ENCODE results near the gene ZNF804B. TPM values are rescaled to one million over a fixed set of nuclear protein-coding genes. Genes with fewer than 3 reads are reported as not detected.

The ZNF804B gene
- total and polyA plus RNA-seq, 9 of the 15 experiments (the other 6 are each of a cell fraction or from before 2014, with no cell fraction given): 0.04 to 0.22 (median 0.09) TPM; not detected in 6

DNA sequence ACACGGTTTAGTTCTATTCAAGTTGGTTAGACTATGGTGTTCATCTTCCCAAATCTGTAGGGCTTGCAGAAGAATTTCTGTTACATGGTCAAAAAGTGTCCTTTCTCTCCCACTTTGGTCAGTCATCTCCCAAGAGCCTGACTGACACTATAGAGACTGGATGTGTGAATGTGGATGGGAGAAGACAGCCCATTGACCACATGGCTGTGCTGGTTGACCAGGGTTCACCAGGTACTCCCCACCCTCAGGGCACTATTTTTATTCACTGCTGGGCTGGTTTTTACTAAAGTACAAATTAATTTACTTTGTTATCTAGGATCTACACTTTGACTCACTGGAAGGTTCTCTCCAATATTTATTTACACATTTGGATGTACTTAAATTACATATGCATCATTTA, 2.3 kb downstream of the ZNF804B start (continued):
- 0 out of 2 replicates have a peak, but pooled peaks have one; percentile 3 for TF ChIP-seq REST (IDR thresholded peaks at IDR 0.05; ENCODE audit: borderline replicate concordance)
- no peak for TF ChIP-seq REST (CRISPR knock-in tag; IDR thresholded peaks at IDR 0.05; ENCODE audit: low read depth)
- TF ChIP-seq ZNF253 (CRISPR knock-in tag; conservative IDR thresholded peaks at IDR 0.05): no peak
- no peak for TF ChIP-seq TEAD1 (CRISPR knock-in tag; IDR thresholded peaks at IDR 0.05)
- TF ChIP-seq, protein P1, sequence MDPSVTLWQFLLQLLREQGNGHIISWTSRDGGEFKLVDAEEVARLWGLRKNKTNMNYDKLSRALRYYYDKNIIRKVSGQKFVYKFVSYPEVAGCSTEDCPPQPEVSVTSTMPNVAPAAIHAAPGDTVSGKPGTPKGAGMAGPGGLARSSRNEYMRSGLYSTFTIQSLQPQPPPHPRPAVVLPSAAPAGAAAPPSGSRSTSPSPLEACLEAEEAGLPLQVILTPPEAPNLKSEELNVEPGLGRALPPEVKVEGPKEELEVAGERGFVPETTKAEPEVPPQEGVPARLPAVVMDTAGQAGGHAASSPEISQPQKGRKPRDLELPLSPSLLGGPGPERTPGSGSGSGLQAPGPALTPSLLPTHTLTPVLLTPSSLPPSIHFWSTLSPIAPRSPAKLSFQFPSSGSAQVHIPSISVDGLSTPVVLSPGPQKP (CRISPR knock-in tag; IDR thresholded peaks at IDR 0.05): no peak
- TF ChIP-seq, protein P2, sequence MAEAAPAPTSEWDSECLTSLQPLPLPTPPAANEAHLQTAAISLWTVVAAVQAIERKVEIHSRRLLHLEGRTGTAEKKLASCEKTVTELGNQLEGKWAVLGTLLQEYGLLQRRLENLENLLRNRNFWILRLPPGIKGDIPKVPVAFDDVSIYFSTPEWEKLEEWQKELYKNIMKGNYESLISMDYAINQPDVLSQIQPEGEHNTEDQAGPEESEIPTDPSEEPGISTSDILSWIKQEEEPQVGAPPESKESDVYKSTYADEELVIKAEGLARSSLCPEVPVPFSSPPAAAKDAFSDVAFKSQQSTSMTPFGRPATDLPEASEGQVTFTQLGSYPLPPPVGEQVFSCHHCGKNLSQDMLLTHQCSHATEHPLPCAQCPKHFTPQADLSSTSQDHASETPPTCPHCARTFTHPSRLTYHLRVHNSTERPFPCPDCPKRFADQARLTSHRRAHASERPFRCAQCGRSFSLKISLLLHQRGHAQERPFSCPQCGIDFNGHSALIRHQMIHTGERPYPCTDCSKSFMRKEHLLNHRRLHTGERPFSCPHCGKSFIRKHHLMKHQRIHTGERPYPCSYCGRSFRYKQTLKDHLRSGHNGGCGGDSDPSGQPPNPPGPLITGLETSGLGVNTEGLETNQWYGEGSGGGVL (CRISPR knock-in tag; IDR thresholded peaks at IDR 0.05): no peak
- no peak for TF ChIP-seq TSC22D4 (tag; IDR thresholded peaks at IDR 0.05)
- no peak for TF ChIP-seq U2AF1 (optimal IDR thresholded peaks at IDR 0.05; ENCODE audit: low read depth, low read length)
- TF ChIP-seq, protein P3, sequence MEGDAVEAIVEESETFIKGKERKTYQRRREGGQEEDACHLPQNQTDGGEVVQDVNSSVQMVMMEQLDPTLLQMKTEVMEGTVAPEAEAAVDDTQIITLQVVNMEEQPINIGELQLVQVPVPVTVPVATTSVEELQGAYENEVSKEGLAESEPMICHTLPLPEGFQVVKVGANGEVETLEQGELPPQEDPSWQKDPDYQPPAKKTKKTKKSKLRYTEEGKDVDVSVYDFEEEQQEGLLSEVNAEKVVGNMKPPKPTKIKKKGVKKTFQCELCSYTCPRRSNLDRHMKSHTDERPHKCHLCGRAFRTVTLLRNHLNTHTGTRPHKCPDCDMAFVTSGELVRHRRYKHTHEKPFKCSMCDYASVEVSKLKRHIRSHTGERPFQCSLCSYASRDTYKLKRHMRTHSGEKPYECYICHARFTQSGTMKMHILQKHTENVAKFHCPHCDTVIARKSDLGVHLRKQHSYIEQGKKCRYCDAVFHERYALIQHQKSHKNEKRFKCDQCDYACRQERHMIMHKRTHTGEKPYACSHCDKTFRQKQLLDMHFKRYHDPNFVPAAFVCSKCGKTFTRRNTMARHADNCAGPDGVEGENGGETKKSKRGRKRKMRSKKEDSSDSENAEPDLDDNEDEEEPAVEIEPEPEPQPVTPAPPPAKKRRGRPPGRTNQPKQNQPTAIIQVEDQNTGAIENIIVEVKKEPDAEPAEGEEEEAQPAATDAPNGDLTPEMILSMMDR (IDR thresholded peaks at IDR 0.05 in 2 of 3, conservative IDR thresholded peaks at IDR 0.05 in 1 of 3; ENCODE audit: insufficient read depth in 2 of 3, low read depth in 1 of 3, low read length in 3 of 3): peak in 1 of 3 experiments; percentile 43; a peak in 2 of 6 replicates
- TF ChIP-seq ZNF561 (CRISPR knock-in tag; conservative IDR thresholded peaks at IDR 0.05): no peak
- no peak for TF ChIP-seq ELF1 (tag; IDR thresholded peaks at IDR 0.05)
- TF ChIP-seq, protein P4, sequence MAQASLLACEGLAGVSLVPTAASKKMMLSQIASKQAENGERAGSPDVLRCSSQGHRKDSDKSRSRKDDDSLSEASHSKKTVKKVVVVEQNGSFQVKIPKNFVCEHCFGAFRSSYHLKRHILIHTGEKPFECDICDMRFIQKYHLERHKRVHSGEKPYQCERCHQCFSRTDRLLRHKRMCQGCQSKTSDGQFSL (CRISPR knock-in tag; IDR thresholded peaks at IDR 0.05): no peak
- TF ChIP-seq, protein P4 (tag; IDR thresholded peaks at IDR 0.05): no peak
- no peak for TF ChIP-seq CBFB (CRISPR knock-in tag; IDR thresholded peaks at IDR 0.05)

Measured in K562 (cell line).